ENCODE data around the gene CLDND2. TPM values are rescaled to one million over a fixed set of nuclear protein-coding genes. Genes with fewer than 3 reads are reported as not detected.

CLDND2 gene
- total RNA-seq, 1 donor from 2014 or later = 1.7 TPM

DNA sequence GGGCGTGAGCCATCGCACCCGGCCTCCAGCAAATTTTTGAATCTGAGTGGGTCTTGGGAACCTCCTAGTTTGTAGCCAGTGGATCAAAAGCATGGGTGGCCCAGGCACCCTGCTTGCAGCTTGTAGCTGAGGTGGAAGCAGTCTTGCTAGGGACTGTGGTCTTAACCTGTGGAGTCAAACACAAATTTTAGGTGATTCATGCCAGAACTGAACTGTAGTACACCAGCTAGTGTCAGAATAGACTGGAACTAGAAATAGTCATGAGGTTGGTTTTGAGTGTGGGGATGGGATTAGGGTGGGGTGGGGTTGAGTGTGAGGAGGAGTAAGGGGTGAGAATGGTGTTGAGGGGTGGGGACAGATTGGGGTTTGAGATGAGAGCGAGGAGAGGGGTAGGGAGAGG, 13.2 kb upstream of the CLDND2 start:
- no peak for DNase-seq (ENCODE audit: low spot score)

DNA sequence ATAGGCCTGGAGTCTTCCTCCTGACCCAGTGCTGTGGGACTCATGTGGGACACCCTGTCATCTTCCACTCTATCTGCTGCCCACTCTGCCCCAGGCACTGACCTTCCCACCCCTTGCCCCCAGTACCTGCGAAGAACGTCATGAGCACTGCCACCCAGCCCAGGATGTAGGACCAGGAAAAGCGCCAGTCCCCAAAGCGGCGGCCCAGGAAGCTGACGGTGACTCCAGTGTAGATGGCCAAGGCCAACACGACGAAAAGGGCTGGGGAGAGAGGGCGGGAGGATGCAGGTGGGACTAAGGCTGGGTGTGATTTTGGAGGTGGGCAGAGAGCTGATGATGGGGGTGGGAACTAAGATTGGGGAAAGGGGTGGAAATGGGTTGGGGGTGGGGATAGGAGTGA, 11.6 kb upstream of the CLDND2 start:
- no peak for DNase-seq (ENCODE audit: low spot score)

DNA sequence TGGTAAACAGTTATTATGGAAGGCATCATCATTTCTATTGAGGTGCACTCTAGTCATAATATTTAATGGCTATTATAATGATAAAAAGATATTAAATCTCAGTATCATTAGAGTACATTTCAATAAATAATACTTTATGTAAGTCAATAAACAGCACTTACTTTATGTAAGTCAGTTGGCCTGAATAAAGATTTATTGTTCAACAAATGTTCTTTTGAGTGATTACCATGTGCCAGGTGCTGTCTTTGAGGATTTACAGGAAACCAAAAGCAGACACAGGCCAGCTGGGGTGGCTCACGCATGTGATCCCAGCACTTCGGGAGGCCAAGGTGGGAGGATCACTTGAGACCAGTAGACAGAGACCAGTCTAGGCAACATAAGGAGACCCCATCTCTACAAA, 8.6 kb upstream of the CLDND2 start:
- DNase-seq (ENCODE audit: low spot score) = no peak

DNA sequence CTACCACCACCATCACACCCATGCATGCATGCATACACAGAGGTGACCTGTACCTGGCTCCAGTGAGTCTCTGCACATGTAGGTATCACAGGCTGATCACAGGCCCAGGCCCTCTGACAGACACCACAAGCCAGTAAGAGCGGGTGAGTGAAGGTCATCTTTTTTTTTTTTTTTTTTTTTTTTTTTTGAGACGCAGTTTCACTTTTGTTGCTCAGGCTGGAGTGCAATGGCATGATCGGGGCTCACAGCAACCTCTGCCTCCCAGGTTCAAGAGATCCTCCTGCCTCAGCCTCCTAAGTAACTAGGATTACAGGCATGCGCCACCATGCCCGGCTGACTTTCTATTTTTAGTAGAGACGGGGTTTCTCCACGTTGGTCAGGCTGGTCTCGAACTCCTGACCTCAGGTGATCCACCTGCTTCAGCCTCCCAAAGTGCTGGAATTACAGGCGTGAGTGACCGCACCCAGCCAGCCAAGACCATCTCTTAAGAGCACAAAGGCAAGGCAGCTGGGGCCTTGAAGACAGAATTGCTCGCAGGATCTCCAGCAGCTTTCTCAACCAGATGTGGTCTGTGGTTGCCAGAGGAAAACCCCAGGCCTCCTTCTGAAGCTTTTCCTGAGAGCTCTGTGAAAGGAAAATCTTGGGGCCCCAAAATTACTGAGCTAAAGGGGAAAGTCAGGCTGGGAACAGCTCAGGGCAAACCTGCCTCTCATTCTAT, 6.9 kb upstream of the CLDND2 start:
- no peak for DNase-seq (ENCODE audit: low spot score)

DNA sequence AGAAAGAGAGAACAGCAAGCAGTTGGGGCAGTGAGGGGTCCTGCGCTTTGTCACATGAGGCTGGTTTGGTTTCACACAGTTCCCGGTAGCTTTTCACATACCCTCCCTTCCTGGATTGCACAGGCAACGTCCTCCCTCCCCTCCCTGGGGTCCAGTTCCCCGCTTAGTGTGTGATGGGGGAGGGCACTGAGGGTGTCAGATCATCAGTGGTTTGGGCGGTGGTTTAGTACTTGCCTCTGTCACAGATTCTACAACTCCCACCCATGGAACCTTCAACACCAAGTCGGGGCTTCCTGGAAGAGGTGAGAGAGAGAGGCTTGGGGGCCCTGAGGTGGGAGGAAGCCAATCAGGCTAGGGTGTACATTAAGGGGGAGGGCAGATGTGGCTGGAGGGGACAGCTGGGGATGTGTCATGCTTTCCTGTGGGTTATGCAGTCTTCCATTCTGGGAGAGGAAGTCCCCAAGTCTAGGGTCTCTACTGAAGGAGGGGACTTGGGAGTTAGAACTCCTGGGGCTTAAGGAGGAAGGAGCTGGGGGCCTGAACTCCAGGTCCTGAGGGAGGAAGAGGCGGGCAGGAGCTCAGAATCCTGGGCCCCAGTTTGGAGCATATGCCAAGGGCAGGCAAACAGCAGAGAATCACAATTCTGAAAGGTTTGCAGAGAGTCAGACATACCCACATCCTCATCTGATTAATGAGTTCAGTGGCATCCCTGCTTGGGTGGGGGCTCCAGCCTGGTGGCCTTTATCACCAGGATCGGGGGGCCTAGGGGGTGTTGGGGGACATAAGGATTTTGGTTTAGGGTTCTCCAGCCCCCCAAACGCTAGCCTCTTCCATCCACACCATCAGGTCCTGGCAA, 4.1 kb upstream of the CLDND2 start, which contains the start of gene NKG7:
Gene NKG7, minus strand, starts transcription at position 6 of the 856 bp plus-strand sequence. CDS start 119 bp downstream, outside the sequence.
- no peak for DNase-seq (ENCODE audit: low spot score)

DNA sequence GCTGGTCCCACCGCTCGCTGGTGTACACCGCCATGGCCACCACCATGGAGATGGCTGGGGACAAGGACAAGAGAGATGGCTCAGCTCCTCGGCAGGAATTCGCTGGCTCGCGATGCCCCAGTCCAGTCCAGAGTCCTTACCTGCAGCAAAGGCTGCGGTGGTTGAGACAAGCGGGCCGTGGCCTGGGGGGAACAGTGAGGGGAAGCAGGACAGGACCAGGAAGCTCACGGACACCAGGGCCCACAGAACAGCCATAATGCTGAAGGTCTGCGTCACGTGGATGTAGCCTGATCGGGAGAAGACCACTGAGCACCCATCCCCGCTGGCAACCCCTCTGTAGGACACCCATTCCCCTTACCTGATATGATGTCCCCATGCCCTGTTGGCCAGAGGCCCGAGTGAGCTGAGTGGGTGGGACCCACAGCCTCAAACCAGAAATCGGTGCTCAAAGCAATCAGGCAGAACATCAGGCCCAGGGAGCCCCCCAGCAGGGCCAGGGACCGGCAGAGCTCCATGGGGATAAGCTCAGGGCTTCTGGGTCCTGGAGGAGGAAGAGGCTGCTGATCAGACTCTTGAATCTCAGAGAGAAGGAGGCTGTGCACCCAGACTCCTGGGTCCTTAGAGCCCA, 3.3 kb upstream of the CLDND2 start:
- DNase-seq (ENCODE audit: low spot score) = no peak

DNA sequence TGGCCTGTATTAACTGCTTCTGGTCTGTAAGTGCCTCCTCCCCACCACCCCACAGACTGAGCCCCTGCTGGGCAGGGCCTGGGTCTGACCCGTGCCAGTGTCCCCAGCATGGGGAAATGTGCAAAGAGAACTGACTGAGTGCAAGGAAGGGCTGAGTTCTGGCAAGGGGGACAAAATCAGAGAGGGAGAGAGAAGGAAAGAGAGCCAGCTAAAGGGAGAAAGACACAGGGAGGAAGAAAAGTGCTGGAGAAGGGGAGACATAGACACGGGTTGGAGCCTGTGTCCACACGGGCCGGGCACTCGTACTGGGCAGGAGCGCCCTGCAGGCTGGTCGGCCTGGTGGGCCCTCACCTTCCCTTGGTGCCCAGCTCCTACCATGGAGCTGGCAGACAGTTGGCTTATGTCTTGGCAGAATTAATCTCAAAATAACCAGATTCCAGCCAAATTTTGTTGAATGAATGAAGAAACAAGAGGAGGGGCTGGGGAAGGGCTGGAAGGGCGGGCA, 2.4 kb upstream of the CLDND2 start:
- DNase-seq (ENCODE audit: low spot score) = no peak

DNA sequence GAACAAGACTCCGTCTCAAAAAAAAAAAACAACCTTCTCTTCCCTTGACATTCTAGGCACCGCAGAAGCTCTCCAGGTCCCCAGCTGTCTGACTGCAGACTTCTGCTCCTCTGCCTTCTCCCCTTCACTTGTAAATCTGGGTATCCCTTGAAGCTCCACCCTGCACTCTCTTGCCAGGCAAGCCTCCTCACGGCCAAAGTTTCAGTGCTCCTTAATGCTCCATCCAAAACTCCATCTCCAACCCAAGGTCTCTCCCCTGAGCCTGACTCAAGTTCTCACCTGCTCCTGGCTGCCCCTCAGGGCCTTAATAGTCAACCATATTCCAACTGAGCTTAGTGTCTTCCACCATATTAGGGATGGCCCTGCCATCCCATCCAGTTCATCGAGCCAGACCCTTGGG, 1.4 kb upstream of the CLDND2 start:
- no peak for DNase-seq (ENCODE audit: low spot score)

DNA sequence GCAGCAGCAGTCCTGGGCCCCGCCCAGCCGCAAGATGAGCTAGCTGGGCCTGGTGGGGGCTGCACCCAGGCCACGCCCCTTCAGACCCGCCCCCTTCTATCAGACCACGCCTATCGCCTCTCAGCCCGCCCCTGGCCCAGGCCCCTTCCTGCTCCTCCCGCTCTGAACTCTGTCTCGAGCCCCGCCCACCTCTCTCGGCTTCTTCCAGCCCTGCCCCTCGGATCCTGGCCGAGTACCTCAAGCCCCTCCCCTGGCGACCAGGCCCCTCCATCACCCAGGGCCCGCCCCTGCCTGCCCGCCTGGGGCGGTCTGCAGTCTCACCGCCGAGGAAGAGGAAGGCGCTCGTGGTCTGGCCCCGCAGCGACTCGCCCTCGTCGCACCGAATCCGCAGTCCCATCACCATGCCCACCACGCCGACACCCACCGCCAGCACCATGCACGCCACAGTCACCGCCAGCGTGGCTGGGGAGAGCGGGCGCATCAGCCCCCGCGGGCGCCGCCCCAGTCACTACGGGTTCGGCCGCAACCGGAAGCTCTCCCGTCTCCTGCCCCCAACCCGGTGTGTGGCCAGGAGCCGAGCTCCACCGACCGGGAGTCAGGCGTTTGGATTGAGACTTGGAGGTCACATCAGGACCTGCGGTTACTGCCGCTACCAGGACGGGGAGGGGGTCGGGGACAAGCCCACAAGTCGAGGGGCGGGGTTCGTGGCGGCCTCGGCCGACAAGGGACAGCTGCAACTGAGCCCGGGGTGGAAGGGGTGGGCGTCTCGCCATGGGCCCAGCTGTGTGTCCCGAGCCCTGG, 1.0 kb downstream of the CLDND2 start:
- peak; percentile 99 for DNase-seq (ENCODE audit: low spot score)

DNA sequence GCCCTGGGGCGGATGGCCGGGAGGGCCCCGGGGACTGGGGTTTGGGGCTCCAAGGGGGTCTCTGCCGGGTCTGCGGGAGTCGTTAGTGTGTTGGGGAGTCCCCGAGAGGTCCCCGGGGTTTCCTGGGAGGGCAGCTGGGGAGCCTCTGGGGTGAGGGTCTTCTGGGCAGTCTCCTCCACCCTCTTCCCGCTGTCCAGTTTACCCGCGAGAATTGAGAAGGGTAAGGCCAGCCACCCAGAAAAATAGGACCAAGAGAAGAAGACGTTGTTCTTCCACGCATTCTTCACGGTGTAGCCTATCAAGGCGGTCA, 1.6 kb downstream of the CLDND2 start:
- DNase-seq (ENCODE audit: low spot score) = peak; percentile 61

DNA sequence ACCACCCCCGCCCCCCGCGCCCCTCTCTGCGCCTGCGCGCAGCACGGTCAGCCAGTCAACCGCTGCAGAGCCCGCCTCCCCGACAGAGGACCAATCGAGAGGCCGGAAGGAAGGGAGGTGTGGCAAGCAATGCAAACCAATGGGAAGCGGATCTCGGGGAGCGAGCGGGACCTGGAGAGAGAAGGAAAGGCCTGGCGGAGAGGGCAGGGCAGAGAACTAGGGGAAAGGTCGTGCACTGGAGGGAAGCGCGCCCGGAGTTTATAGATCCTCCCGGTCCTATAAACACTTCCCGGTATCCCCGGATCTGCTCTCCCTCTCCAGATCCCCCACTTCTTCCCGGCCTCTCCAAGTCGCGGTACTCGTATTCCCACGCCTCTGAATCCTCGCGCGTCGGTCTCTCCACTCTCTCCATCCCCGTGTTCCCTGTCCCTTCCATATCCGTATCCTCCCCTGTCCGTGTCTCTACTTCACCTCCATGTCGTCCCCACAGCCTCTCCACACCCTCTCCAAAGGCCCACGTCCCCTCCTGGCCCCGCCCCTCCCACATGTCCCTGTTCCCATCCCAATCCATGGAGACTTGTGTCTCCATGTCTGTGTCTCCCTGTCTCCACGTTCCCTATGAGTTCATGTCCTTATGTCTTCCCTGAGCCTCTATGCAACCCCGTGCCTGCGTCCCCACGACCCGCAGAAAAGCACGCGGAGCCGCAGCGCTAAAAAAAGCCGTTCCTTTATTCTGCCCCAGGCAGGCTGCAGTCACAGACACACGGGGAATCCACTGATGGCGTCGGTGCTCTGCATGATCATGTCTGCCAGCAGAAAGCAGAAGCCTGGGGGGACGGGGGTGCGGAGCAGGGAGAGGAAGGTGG, 2.2 kb downstream of the CLDND2 start:
- peak; percentile 99 for DNase-seq (ENCODE audit: low spot score)

DNA sequence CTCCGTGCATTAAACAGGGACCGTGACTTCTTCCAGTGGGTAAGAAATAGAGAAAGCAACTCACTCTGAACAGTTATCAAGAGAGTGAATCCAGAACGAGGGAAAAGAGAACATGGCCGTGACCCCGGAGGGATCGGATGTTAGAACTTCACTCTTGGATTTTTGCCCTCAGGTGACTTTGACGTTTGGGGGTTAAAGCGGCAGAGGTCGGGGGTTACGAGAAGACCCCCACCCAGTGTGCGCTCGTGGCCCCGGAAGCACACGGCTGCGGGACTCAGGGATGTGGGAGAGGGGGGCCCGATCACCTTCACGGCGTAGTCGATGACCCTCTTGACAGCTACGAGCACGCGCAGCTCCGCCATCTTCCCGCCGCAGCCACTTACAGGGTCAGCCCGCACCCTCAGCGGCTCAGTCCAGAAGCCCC, 2.8 kb downstream of the CLDND2 start, which contains the start of gene ETFB:
Gene ETFB, minus strand, starts transcription at position 424 of the 424 bp plus-strand sequence. Its CDS starts 62 bp downstream, at position 362.
- DNase-seq (ENCODE audit: low spot score) = no peak

DNA sequence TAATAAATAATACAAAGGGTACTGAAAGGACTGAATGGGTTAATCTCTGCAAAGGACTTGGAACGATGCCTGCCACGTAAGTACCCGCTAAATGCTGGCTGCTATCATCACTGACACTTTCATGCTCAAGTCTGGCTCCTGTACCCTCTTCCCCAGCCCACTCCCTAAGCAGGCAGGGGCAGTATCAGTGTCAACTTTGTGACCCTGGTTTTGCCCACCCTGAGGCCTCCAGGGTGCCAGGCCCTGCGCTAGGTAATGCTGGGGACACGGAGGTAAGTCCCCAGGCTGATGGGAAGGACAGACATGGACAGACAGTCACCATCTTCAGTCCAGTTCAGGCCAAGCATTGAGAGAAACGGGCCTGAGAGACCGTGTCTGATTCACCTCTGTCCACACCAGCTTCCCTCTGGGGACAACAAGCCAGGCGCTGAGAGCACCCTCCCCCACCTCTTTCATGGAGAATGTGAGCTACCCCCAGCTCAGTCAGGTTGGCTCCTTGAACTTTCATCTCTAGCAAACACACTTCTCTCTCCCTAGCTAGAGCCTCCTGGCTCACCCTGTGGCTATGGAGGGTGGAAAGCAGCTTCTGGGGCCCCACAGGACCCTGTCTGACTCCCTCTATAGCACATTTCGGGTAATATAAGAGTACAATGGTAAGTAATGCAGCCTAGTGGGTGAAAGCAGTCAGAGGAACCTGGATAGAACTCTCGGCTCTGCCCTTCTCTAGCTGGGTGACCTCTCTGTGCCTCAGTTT, 3.4 kb downstream of the CLDND2 start:
- no peak for DNase-seq (ENCODE audit: low spot score)

DNA sequence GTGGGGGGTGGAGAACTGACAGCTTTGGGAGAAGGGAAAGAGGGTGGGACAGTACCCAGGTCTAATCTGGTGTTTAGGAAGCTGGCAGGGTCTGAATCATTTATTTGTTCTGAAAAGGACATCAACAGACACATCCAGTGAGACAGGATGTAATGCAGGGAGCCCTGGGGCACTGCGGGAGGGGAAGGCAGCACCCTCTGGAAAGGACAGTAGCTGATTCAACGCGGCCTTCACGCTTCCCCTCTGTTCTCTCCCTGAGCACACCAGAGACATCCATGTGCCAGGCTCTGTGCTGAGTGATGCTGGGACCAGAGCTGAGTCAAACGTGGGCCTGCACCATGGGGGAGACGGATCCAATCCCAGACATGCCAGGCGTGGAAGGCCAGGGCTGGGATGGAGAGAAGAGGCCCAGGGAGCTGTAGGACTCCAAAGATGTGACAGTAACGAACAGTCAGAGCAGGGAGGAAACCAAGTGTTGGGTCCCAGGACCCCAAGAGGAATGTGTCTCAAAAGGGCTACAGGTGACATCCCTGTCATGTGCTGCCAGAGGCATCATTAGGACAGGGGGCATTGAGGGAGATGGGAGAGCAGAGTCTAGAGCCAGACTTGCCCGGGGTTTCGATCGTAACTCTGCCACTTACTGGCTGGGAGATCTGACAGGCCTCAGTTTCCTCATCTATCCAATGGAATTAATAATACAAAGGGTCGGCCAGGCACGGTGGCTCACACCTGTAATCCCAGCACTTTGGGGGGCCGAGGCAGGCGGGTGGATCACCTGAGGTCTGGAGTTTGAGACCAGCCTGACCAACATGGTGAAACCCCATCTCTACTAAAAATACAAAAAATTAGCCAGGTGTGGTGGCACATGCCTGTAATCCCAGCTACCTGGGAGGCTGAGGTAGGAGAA, 4.3 kb downstream of the CLDND2 start:
- no peak for DNase-seq (ENCODE audit: low spot score)

DNA sequence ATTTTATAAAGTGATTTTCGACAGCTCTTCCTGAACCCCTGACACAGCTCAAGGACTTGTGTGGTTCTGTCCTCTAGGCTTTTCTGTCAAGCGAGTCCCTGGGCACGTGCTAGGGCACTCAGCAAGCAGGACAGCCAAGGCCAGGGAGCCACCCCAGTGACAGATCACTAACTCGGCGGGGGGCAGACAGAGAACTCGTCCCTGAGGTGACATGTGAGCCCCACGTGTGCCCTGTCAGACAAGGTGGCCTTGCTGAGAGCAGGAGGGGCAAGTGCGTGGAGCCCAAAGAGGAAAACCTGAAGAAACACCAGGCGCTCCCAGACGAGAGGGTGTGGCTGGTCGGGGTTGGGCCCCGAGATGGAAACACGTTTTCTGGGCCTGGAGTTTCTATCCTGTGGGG, 7.6 kb downstream of the CLDND2 start:
- DNase-seq (ENCODE audit: low spot score) = no peak

DNA sequence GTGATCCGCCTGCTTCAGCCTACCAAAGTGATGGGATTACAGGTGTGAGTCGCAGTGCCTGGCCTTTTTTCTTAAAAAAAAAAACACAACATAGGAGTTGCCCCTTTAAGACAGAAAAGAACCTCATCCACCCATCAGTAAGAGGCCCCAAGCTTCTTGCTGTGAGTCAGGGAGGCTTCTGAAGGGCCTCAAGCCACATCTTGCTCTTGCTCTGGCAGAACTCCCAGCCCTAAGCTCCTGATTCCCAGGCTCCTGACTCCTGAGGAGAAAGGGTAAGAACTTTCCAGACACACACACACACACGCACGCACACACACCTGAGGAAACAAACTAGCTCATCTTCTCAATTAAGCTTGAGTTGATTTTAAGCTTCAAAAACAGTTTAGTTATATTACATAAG, 9.5 kb downstream of the CLDND2 start:
- DNase-seq (ENCODE audit: low spot score) = no peak

DNA sequence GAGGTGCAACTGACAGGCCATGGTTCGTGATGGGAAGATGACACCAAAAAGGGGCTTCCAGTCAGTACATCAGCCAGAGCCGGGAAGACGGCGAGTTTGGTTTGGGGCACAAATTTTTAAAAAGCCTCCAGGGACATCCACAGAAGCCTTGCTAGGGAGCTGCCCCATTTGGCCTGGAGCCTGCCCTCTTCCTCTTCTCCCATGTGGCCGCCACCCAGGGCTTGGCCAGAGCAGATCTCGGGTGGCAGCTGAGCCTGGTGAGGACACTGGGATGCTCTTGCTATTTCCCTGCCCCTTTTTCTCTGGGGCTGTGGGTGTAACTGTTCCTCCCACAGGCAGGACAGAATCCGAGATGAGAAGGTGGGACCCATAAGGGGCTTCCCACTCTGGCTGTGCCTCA, 10.9 kb downstream of the CLDND2 start:
- no peak for DNase-seq (ENCODE audit: low spot score)

DNA sequence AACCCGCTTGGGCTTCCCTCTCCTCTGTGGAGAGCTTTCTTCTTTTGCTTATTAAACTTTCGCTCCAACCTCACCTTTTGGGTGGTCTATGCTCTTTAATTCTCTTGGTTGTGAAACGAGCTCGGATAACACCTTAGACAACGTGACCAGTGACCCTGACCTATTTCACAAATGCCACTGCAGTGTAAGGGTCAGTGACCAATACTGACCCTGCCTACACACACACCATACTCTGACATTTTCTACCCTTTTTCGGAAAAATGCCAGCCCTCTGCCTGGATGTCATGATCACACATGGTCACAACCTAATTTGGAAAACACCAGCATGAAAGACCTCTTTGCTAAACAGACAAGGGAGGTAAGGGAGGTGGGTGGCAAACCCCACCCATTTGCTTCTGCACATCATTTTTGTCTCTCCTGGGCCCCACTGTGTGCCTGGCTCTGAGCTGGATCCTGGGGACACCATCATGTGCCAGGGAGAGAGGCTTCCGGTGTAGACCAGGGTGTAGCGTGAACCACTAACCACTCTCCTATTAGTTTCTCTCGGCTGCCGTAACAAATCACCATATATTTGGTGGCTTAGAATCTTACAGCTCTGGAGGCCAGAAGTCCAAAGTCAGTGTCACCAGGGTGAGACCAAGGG, 12.5 kb downstream of the CLDND2 start:
- no peak for DNase-seq (ENCODE audit: low spot score)

All from ureter (tissue), 1 donor.